Suppressor macrophage treated with lipopolysaccharide for 4 hours (primary cell): ENCODE results near the gene ELANE.
"Not testable (repeated sequence)": the region's sequence is repeated elsewhere in the genome, so short reads cannot be mapped to it uniquely, and the experiment has no call there.

Experiments
- DNase-seq: peaks from one replicate; pipeline ENCODE4 v3.0.0-alpha.2; 2020

ELANE gene

GRCh38 chr19:843180-843835, 8.8 kb upstream of the ELANE start:
- DNase-seq = peak; percentile 37

DNA sequence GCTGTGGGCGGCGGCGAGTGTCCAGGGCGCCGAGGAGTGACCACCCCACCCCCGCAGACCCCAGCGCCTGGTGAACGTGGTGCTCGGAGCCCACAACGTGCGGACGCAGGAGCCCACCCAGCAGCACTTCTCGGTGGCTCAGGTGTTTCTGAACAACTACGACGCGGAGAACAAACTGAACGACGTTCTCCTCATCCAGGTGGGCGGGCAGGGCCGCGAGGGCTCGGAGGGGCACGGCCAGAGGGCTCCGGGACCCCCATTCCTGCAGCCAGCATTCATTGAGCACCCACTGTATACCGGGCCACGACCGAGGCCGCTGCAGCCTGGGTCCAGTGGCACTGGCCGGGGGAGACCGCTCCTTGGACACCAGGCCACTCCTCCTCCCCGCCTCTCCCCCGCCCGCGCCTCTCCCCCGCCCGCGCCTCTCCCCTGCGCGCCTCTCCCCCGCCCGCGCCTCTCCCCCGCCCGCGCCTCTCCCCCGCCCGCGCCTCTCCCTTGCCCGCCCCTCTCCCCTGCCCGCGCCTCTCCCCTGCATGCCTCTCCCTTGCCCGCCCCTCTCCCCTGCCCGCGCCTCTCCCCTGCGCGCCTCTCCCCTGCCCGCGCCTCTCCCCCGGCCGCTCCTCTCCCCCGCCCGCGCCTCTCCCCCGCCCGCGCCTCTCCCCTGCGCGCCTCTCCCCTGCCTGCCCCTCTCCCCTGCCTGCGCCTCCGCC, 8.1 kb upstream of the ELANE start:
- DNase-seq = no peak

DNA sequence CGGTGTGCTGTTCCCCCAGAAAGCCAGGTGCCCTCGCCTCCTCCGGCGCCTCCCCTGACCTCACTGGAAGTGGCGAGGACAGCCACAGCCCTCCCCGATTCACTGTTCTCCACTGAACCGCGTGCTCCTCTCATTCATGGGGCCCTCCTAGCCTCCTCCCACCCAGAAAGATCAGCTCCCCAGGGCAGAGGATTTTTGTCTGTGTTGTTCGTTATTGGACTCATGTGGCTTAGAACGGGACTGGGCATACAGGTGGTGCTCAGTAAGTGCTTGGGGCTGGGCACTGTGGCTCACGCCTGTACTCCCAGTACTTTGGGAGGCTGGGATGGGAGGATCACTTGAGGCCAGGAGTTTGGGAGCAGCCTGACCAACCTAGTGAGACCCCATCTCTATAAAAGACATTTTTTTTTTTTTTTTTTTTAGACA, 7.5 kb upstream of the ELANE start:
- DNase-seq = no peak

- no peak for DNase-seq
These were observed 6.2 kb upstream of the ELANE start for GRCh38 chr19:845707-846521.

DNA sequence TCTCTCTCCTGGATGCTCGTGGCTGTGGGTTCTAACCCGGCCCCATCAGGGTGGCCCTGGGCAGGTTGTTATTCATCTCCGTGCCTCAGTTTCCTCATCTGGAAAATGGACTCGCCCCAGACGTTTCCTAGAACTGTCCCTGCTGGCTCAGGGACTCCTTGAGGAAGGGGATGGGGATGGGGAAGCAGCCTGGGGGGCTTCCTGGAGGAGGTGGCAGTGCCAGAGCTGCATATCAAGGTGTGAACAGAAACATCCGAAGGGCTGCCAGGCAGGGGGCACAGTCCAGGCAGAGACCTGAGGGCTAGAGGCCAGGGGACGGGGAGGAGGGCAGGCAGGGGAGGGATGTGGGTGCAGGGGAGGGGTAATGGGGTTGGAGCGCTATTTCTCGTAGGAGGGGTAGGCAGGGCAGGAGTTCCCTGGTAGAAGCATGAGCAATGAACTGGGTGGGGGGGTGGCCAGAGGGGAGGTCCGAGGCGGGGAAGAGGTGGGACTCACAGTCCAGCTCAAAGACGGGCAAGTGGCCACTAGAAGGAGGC, 3.6 kb upstream of the ELANE start:
- no peak for DNase-seq

DNA sequence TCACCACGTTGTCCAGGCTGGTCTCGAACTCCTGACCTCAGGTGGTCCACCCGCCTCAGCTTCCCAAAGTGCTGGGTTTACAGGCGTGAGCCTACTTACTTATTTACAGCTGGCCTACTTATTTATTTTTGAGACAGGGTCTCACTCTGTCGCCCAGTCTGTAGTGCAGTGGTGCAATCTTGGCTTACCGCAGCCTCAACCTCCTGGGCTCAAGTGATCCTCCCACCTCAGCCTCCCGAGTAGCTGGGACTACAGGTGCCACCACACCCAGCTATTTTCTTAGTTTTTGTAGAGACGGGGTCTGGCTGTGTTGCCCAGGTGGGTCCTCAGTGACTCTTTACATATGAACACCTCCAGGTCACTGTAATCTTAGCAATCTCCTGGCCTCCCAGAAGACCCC, 2.9 kb upstream of the ELANE start:
- DNase-seq = not testable (repeated sequence)

- peak; percentile 81 for DNase-seq
These were observed 1.7 kb upstream of the ELANE start for GRCh38 chr19:850221-850978.

DNA sequence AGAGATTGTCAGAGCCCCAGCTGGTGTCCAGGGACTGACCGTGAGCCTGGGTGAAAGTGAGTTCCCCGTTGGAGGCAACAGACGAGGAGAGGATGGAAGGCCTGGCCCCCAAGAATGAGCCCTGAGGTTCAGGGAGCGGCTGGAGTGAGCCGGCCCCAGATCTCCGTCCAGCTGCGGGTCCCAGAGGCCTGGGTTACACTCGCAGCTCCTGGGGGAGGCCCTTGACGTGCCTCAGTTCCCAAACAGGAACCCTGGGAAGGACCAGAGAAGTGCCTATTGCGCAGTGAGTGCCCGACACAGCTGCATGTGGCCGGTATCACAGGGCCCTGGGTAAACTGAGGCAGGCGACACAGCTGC, 1.1 kb upstream of the ELANE start:
- no peak for DNase-seq

DNA sequence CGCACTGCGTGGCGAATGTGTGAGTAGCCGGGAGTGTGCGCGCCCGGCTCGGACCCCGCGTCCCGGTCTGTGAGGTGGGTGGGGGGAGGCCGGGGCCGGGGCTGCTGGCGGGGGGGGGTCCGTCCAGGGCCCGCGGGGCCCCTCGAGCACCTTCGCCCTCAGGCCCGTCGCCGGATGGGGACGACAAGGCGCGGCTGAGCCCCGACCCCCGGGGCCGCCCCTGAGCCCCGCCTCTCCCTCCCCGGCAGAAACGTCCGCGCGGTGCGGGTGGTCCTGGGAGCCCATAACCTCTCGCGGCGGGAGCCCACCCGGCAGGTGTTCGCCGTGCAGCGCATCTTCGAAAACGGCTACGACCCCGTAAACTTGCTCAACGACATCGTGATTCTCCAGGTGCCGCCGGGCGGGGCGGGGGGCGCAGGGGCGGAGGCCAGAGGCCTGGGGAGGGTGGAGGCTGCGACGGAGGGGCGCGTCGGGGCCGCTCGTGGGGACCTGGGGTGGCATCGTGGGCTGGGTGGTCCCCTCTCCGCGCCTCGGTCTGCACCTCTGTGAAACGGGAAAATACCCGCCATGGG, 997 bp downstream of the ELANE start:
- DNase-seq = no peak

GRCh38 chr19:853614-854220, 1.6 kb downstream of the ELANE start:
- DNase-seq = not testable (repeated sequence)

DNA sequence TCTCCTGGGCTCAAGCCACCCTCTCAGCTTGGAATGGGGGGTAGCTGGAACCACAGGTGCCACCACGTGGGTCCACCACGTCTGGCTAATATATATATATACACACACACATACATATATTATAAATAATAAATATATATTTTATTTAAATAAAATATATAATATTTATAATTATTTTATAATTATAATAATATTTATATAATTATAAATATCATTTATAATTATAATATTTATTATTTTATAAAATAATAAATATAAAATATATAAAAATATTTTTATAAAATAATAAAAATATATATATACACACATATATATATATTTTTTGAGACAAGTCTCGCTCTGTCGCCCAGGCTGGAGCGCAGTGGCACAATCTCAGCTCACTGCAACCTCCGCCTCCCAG, 2.4 kb downstream of the ELANE start:
- no peak for DNase-seq

DNA sequence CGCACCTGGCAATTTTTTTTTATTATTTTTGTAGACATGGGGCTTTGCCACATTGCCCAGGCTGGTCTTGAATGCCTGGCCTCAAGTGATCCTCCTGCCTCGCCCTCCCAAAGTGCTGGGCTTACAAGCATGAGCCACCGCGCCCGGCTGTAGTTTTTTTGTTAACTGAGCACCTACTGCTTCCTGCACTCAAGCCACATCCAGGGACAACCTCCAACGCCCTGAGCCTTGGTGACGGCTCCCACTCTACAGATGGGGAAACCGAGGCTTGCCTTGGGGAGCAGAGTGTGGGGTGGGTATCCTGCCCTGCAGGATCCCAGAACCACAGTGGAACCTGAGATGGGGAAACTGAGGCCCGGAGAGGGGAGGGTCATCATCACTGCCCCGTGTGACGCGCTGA, 3.0 kb downstream of the ELANE start:
- no peak for DNase-seq

DNA sequence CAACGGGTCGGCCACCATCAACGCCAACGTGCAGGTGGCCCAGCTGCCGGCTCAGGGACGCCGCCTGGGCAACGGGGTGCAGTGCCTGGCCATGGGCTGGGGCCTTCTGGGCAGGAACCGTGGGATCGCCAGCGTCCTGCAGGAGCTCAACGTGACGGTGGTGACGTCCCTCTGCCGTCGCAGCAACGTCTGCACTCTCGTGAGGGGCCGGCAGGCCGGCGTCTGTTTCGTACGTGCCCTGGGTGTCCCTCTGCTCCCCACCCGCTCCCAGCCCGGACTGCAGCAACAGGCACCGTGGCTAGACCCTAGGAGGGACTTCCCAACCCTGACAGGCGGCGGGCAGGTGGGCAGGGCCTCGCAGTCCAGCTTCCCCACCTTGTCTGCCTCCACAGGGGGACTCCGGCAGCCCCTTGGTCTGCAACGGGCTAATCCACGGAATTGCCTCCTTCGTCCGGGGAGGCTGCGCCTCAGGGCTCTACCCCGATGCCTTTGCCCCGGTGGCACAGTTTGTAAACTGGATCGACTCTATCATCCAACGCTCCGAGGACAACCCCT, 3.5 kb downstream of the ELANE start:
- DNase-seq = no peak

- DNase-seq = no peak
These were observed 6.2 kb downstream of the ELANE start for GRCh38 chr19:858284-858683.

- DNase-seq = peak; percentile 59
These were observed 7.1 kb downstream of the ELANE start, which contains the start of gene CFD for GRCh38 chr19:858868-859843. Gene CFD (plus strand): TSS chr19:859664. CDS start chr19:859690, 26 bp downstream.

- DNase-seq = no peak
These were observed 9.1 kb downstream of the ELANE start for GRCh38 chr19:861141-861755.

DNA sequence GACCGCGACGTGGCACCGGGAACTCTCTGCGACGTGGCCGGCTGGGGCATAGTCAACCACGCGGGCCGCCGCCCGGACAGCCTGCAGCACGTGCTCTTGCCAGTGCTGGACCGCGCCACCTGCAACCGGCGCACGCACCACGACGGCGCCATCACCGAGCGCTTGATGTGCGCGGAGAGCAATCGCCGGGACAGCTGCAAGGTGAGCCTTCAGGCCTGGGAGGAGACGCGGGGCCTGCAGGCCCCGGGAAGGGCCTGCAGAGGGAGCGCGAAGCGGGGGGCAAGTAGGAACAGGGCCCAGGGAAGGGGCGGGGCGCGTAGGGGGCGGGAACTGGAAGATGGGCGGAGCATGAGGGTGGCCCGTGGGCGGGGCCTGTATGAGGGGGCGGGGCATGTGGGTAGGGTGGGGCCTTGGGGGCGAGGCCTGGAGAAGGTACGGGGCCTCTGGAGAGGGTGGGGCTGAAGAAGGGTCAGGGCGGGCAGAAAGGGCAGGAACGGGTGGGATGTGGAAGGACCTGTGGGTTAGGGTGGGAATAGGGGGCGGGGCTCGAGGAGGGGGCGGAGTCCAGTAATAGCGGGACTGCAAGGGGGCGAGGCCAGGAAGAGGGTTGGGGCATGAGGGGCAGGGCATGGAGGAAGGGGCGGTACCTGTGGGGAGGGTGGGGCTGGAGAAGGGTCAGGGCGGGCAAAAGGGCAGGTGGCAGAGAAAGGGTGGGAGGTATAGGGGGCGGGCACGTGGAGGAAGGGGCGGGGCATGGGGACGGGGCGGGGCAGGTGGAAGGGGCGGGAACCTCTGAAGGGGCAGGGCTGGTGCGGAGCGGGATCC, 9.9 kb downstream of the ELANE start:
- peak; percentile 69 for DNase-seq

- peak; percentile 59 for DNase-seq
These were observed 10.6 kb downstream of the ELANE start for GRCh38 chr19:862581-863314.
